Measurements from ENCODE around the gene SCGB1D1.
A peak's percentile ranks its signal among the peaks of the same experiment; 100 is the strongest.
"Not testable (repeated sequence)": the region's sequence is repeated elsewhere in the genome, so short reads cannot be mapped to it uniquely, and the experiment has no call there.

Gene SCGB1D1

DNA sequence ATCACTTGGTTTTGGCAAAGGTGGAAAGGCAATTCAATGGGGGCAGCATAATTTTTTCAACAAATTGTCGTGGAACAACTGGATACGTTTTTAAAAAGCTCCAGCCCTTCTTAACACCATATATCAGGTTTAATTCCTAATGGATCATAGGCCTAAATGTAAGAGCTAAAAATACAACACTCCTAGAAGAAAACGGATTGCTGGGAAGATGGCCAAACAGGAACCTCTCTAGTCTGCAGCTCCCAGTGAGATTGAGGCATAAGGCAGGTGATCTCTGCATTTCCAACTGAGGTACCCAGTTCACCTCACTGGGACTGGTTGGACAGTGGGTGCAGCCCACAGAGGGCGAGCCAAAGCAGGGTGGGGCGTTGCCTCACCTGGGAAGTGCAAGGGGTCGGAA lies 32.4 kb upstream of the SCGB1D1 start:
- no peak for DNase-seq (ENCODE audit: low read depth in 4 of 4, low spot score in 1 of 4)

- no peak for DNase-seq (ENCODE audit: low read depth in 4 of 4, low spot score in 1 of 4)
Observed at GRCh38 chr11:62166371-62166770, 23.6 kb upstream of the SCGB1D1 start.

- DNase-seq (ENCODE audit: low read depth in 4 of 4, low spot score in 1 of 4) = no peak
Observed at GRCh38 chr11:62169448-62169847, 20.6 kb upstream of the SCGB1D1 start.

GRCh38 chr11:62169935-62170334 lies 20.1 kb upstream of the SCGB1D1 start:
- no peak for DNase-seq (ENCODE audit: low read depth in 4 of 4, low spot score in 1 of 4)

GRCh38 chr11:62171261-62171723 lies 18.7 kb upstream of the SCGB1D1 start:
- DNase-seq (ENCODE audit: low read depth in 4 of 4, low spot score in 1 of 4) = peak; percentile 52 to 61 (median 54)

- no peak for DNase-seq (ENCODE audit: low read depth in 4 of 4, low spot score in 1 of 4)
Observed at GRCh38 chr11:62172294-62172693, 17.7 kb upstream of the SCGB1D1 start.

DNA sequence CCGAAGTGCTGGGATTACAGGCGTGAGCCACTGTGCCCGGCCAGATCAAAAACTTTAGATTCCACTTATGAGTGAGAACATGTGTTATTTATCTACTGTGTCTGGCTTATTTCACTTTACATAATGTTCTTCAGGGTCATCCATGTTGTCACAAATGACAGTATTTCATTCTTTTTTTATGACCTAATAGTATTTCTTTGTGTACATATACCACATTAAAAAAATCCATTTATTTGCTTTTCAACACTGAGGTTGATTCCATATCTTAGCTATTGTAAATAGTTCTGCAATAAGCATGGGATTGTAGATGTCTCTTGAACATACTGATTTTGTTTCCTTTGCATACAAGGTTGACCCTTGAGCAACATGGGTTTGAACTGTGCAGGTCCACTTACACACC lies 13.2 kb upstream of the SCGB1D1 start:
- no peak for DNase-seq (ENCODE audit: low read depth in 4 of 4, low spot score in 1 of 4)

GRCh38 chr11:62179995-62180394 lies 10.0 kb upstream of the SCGB1D1 start:
- no peak for DNase-seq (ENCODE audit: low read depth in 4 of 4, low spot score in 1 of 4)

DNA sequence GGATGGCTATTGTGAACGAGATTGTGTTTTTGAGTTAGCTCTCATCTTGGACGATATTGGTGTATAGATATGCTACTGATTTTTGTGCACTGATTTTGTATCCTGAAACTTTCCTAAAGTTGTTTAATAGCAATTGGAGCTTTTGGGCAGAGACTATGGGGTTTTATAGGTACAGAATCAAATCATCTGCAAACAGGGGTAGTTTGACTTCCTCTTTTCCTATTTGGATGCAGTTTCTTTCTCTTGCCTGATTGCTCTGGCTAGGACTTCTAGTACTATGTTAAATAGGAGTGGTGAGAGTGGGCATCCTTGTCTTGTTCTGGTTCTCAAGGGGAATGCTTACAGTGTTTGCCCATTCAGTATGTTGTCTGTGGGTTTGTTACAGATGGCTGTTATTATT lies 8.9 kb upstream of the SCGB1D1 start:
- no peak for DNase-seq (ENCODE audit: low read depth in 4 of 4, low spot score in 1 of 4)

- no peak for DNase-seq (ENCODE audit: low read depth in 4 of 4, low spot score in 1 of 4)
Observed at GRCh38 chr11:62182147-62182891, 7.7 kb upstream of the SCGB1D1 start.

GRCh38 chr11:62186195-62186594 lies 3.8 kb upstream of the SCGB1D1 start:
- DNase-seq (ENCODE audit: low read depth in 4 of 4, low spot score in 1 of 4) = no peak

- DNase-seq (ENCODE audit: low read depth in 4 of 4, low spot score in 1 of 4) = no peak
Observed at GRCh38 chr11:62193952-62194351, 3.9 kb downstream of the SCGB1D1 start.

DNA sequence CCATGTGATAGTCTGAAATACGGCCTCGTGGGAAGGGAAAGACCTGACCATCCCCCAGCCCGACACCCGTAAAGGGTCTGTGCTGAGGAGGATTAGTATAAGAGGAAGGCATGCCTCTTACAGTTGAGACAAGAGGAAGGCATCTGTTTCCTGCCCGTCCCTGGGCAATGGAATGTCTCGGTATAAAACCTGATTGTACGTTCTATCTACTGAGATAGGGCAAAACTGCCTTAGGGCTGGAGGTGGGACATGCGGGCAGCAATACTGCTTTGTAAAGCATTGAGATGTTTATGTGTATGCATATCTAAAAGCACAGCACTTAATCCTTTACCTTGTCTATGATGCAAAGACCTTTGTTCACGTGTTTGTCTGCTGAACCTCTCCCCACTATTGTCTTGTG lies 5.0 kb downstream of the SCGB1D1 start:
- DNase-seq (ENCODE audit: low read depth in 4 of 4, low spot score in 1 of 4) = not testable (repeated sequence)

DNA sequence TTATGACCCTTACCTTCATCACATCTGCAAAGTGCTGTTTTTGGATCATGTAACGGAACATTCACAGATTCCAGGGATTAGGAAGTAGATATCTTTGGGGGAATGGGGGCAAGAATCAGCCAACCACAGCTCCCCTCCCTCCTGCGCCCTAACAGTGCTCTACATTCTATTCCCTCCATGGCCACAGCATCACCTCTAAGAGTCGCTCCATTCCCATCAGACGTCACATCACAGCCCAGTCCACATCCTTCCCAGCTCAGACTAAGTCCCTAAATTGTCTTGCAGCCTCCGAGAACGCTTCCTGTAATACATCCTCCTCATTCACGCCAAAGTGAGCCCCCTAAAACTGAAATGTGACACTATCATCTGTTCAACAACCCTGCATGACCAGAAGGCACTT lies 5.9 kb downstream of the SCGB1D1 start:
- no peak for DNase-seq (ENCODE audit: low read depth in 4 of 4, low spot score in 1 of 4)

- not testable (repeated sequence) for DNase-seq (ENCODE audit: low read depth in 4 of 4, low spot score in 1 of 4)
Observed at GRCh38 chr11:62197400-62197799, 7.4 kb downstream of the SCGB1D1 start.

- no peak for DNase-seq (ENCODE audit: low read depth in 4 of 4, low spot score in 1 of 4)
Observed at GRCh38 chr11:62201376-62201775, 11.4 kb downstream of the SCGB1D1 start.

GRCh38 chr11:62202910-62203309 lies 12.9 kb downstream of the SCGB1D1 start:
- DNase-seq (ENCODE audit: low read depth in 4 of 4, low spot score in 1 of 4) = no peak

DNA sequence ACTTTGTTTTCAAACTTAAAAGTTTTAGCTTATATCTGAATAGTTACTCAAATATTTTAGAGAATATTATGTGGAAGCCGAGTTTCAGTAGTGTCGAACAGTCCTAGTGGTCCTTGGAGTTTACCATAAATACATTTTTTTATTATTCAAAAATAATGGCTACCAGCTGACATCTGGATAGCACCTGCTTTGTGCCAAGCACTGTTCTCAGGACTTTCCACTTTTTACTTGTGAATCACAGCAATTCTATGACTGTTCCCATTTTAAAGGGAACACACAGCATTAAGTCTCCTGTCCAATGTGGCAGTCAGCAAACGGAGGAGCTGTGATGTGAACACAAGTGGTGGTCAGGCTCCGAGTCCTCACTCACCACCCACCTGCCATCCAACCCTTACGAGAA lies 14.4 kb downstream of the SCGB1D1 start:
- no peak for DNase-seq (ENCODE audit: low read depth in 4 of 4, low spot score in 1 of 4)

DNA sequence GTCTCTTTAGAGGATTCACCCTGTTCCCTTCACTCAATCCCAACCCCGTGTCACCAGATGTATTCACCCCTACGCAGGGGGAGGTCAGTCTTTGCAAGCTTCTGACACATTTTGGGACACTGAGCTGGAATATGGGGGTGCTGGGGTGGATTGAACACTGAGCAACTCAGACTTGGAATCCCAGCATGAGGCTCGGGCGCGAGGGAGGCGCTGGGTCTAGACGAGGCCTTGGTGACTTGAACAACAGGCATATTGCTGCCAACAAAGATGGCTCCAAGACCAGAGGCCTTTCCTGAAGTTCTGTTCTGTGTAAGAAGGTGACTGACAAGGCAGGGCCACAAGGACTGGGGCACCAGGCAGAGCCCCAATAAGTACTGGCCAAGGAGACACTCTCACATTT lies 15.4 kb downstream of the SCGB1D1 start:
- no peak for DNase-seq (ENCODE audit: low read depth in 4 of 4, low spot score in 1 of 4)

DNA sequence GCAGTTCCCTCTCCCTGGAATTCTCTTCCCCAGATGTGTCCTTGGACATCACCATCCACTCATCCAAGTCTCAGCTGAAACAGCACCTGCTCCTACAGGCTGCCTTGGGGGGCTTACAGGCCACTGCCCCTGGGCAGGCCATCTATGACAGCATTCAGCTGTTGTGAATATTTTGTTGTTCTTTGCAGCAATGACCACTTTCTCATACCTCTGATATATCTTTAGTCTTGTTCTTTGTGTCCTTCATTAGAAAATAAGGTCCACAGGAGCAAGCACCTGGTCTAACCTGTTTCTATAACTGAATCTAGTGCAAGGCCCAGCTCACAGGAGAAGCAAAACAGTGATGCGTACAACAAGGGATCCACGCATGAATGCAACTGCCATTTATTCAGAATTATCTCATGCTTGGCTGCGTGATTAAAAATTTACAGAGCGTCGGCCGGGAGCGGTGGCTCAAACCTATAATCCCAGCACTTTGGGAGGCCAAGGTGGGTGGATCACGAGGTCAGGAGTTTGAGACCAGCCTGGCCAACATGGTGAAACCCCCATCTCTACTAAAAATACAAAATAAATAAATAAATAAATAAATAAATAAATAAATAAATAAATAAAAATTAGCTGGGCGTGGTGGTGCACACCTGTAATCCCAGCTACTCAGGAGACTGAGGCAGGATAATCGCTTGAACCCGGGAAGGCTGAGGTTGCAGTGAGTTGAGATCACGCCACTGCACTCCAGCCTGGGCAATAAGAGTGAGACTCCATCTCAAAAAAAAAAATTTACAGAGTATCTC lies 16.5 kb downstream of the SCGB1D1 start:
- not testable (repeated sequence) for DNase-seq (ENCODE audit: low read depth in 4 of 4, low spot score in 1 of 4)

- no peak for DNase-seq (ENCODE audit: low read depth in 4 of 4, low spot score in 1 of 4)
Observed at GRCh38 chr11:62208785-62209144, 18.7 kb downstream of the SCGB1D1 start.

- DNase-seq (ENCODE audit: low read depth in 4 of 4, low spot score in 1 of 4) = no peak
Observed at GRCh38 chr11:62217191-62217748, 27.3 kb downstream of the SCGB1D1 start.

Data from stimulated activated CD4-positive, alpha-beta T cell treated with anti-CD3 and anti-CD28 coated beads, Interleukin-1b, Interleukin-23, amount 100 ng/mL, for 24 hours (primary cell).